ENCODE results near the gene MUC13.

- TF ChIP-seq REST (IDR thresholded peaks at IDR 0.05; ENCODE audit: low read depth), result no peak
- TF ChIP-seq EP300 (IDR thresholded peaks at IDR 0.05; ENCODE audit: borderline replicate concordance), result no peak
These were observed 30.4 kb downstream of the MUC13 start for GRCh38 chr3:124903896-124904834.

Measured in Ishikawa (cell line).